Measurements from ENCODE around the gene CARMIL1. TPM values are rescaled to one million over a fixed set of nuclear protein-coding genes. Genes with fewer than 3 reads are reported as not detected.

The CARMIL1 gene
- total RNA-seq, 4 donors from 2014 or later: 13.6 to 33.2 (median 22.2) TPM

DNA sequence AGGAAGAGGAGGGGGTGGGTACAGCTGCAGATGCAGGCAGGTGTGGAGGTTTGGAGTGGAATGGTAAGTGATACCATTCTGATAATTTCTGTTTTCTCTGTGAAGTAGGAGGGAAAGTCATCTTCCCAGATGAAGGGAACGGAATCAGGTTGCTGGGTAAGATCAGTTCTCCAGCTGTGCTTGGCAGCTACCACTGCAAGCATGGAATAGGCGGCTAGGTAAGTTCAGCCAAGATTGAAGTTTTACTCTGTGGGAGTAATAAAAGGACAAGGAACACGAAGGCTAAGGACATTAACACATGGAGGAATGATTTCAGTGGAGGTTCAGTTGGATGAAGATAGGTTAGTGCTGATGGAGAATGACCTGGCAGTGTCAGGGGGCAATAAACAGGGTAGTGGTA lies 128.3 kb downstream of the CARMIL1 start:
- no peak for DNase-seq (ENCODE audit: low spot score in 2 of 2)
- H3K9me3 ChIP-seq: no peaks in the 10 kb centered on the region
- no peaks in the 10 kb centered on the region for H3K27me3 ChIP-seq
- no peaks in the 10 kb centered on the region for H3K36me3 ChIP-seq
- H3K4me3 ChIP-seq: no peak overlapping the region
- H3K27ac ChIP-seq: no peak overlapping the region
- H3K4me1 ChIP-seq: peaks cover 27% of the 10 kb centered on the region
- no peak for TF ChIP-seq POLR2A (IDR thresholded peaks at IDR 0.05)
- TF ChIP-seq, protein P1, sequence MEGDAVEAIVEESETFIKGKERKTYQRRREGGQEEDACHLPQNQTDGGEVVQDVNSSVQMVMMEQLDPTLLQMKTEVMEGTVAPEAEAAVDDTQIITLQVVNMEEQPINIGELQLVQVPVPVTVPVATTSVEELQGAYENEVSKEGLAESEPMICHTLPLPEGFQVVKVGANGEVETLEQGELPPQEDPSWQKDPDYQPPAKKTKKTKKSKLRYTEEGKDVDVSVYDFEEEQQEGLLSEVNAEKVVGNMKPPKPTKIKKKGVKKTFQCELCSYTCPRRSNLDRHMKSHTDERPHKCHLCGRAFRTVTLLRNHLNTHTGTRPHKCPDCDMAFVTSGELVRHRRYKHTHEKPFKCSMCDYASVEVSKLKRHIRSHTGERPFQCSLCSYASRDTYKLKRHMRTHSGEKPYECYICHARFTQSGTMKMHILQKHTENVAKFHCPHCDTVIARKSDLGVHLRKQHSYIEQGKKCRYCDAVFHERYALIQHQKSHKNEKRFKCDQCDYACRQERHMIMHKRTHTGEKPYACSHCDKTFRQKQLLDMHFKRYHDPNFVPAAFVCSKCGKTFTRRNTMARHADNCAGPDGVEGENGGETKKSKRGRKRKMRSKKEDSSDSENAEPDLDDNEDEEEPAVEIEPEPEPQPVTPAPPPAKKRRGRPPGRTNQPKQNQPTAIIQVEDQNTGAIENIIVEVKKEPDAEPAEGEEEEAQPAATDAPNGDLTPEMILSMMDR (IDR thresholded peaks at IDR 0.05): no peak
- 80% methylated on average over 3 of the region's 3 CpGs for WGBS

GRCh38 chr6:25410102-25410501 lies 130.9 kb downstream of the CARMIL1 start:
- no peak for DNase-seq (ENCODE audit: low spot score in 2 of 2)
- TF ChIP-seq, protein P1 (IDR thresholded peaks at IDR 0.05): no peak
- no peak for TF ChIP-seq POLR2A (IDR thresholded peaks at IDR 0.05)
- TF ChIP-seq EP300 (IDR thresholded peaks at IDR 0.05): no peak
- no peaks in the 10 kb centered on the region for H3K27me3 ChIP-seq
- H3K4me3 ChIP-seq: no peak overlapping the region
- H3K27ac ChIP-seq: no peak overlapping the region
- no peaks in the 10 kb centered on the region for H3K36me3 ChIP-seq
- H3K4me1 ChIP-seq: peaks cover 43% of the 10 kb centered on the region
- no peaks in the 10 kb centered on the region for H3K9me3 ChIP-seq
- WGBS: 44% methylated on average over 1 of the region's 1 CpG

GRCh38 chr6:25411316-25411950 lies 132.3 kb downstream of the CARMIL1 start:
- TF ChIP-seq POLR2A (IDR thresholded peaks at IDR 0.05) (no peak), EP300 (IDR thresholded peaks at IDR 0.05) (no peak), POLR2AphosphoS5 (IDR thresholded peaks at IDR 0.05) (no peak)
- TF ChIP-seq, protein P1 (IDR thresholded peaks at IDR 0.05): no peak
- Histone ChIP-seq H3K4me1 (peaks cover 43% of the 10 kb centered on the region), H3K36me3 (no peaks in the 10 kb centered on the region), H3K27me3 (no peaks in the 10 kb centered on the region), H3K4me3 (no peak overlapping the region), H3K27ac (no peak overlapping the region), H3K9me3 (no peaks in the 10 kb centered on the region)
- no peak for DNase-seq (ENCODE audit: low spot score in 2 of 2)
- WGBS: 94% methylated on average over 7 of the region's 7 CpGs

- H3K4me3 ChIP-seq: no peak overlapping the region
- no peak overlapping the region for H3K27ac ChIP-seq
- WGBS: 82% methylated on average over 1 of the region's 1 CpG
- H3K27me3 ChIP-seq: no peaks in the 10 kb centered on the region
- DNase-seq (ENCODE audit: low spot score in 2 of 2): no peak
- no peaks in the 10 kb centered on the region for H3K9me3 ChIP-seq
- H3K4me1 ChIP-seq: peaks cover 46% of the 10 kb centered on the region
- TF ChIP-seq POLR2AphosphoS5 (IDR thresholded peaks at IDR 0.05) (no peak), EP300 (IDR thresholded peaks at IDR 0.05) (no peak), POLR2A (IDR thresholded peaks at IDR 0.05) (no peak)
- TF ChIP-seq, protein P1 (IDR thresholded peaks at IDR 0.05): no peak
- no peaks in the 10 kb centered on the region for H3K36me3 ChIP-seq
Observed at GRCh38 chr6:25413207-25413905, 134.2 kb downstream of the CARMIL1 start.

DNA sequence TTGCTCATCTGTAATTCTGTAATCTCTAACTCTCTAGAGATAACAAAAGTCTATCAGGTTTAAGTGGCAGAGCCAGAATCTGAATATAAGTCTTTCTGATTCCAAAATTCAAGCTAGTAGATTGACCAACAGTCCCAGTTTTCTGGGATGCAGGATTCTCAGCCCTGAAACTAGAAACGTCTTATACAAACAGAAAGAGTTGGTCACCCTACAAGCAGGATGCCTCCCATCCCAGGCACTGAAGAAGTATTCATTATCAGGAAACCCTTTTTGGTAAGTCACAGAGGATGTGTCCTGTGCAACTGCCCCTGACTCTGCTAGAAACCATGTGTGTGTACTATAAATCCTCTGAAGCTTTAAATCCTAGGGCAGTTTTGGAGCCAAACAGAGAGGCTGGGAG lies 135.0 kb downstream of the CARMIL1 start:
- DNase-seq (ENCODE audit: low spot score in 2 of 2): no peak
- peaks cover 48% of the 10 kb centered on the region for H3K4me1 ChIP-seq
- no peaks in the 10 kb centered on the region for H3K9me3 ChIP-seq
- no peaks in the 10 kb centered on the region for H3K27me3 ChIP-seq
- WGBS: 60% methylated on average over 1 of the region's 1 CpG
- peak overlapping the region; percentile 33 for H3K27ac ChIP-seq
- H3K36me3 ChIP-seq: no peaks in the 10 kb centered on the region
- no peak overlapping the region for H3K4me3 ChIP-seq
- TF ChIP-seq POLR2A (IDR thresholded peaks at IDR 0.05) (no peak), EP300 (IDR thresholded peaks at IDR 0.05) (no peak)

All from suprapubic skin (tissue), 4 donors.